Keratinocyte (primary cell): Measurements from ENCODE around the gene MIER2.

ENCODE experiments used
- CTCF ChIP-seq, 3 experiments: IDR thresholded peaks in 1 of 3; conservative IDR thresholded peaks in 1 of 3; optimal IDR thresholded peaks in 1 of 3; 2 replicates in 2 of 3; 3 replicates in 1 of 3; pipeline versions ENCODE3 to v1.5.1; 2011; ENCODE audit warnings: low read length in 3 of 3, mild to moderate bottlenecking in 3 of 3, moderate library complexity in 2 of 3, control low read depth in 1 of 3, inconsistent platforms in 1 of 3; ENCODE audit not compliant: insufficient read depth in 2 of 3; ENCODE audit errors: extremely low read depth in 1 of 3
- EZH2 ChIP-seq: IDR thresholded peaks from one replicate; pipeline ENCODE4 v1.6.1; 2012; ENCODE audit warnings: inconsistent platforms, mild to moderate bottlenecking, low read length, moderate library complexity

GRCh38 chr19:275958-276646 is 68.5 kb downstream of the MIER2 start:
- TF ChIP-seq CTCF (optimal IDR thresholded peaks at IDR 0.05 in 1 of 3, IDR thresholded peaks at IDR 0.05 in 1 of 3, conservative IDR thresholded peaks at IDR 0.05 in 1 of 3; ENCODE audit: extremely low read depth in 1 of 3, insufficient read depth in 2 of 3, low read length in 3 of 3) (no peak), EZH2 (no peak)
